PC-3 (cell line): ENCODE results near the gene TFF3. TPM values are rescaled to one million over a fixed set of nuclear protein-coding genes. Genes with fewer than 3 reads are reported as not detected.

Experiments used
- ATAC-seq: fragments of 200-7000 bp; cut with Tn5 transposase; 2 replicates; pipeline ENCODE4 v1.9.1; 2020; ENCODE audit warnings: mild to moderate bottlenecking, moderate library complexity
- BruUV-seq: library from RNA; stranded (reverse); fragments of 400-500 nt; replicated peaks from 2 replicates; lab custom pipeline; 2021; lab: Mats Ljungman, UMichigan
- CTCF ChIA-PET: fragments of 300-600 bp; sonication (Branson Sonifier 250); formaldehyde crosslinking; loops from one replicate; lab custom pipeline; 2022; ENCODE audit warnings: antibody characterized with exemption; lab: Charles Lee
- POLR2A ChIA-PET: fragments of 300-600 bp; sonication (Branson Sonifier 250); formaldehyde crosslinking; loops from one replicate; lab custom pipeline; 2022; ENCODE audit warnings: antibody characterized with exemption; ENCODE audit not compliant: unreplicated experiment; lab: Charles Lee
- DNase-seq: peaks from one replicate; pipeline ENCODE4 v3.0.0-alpha.2; 2015
- H2AFZ ChIP-seq: fragments of 300-600 bp; sonication (generic); 2 replicates; pipeline ENCODE4 v1.6.0; 2016; ENCODE audit warnings: antibody characterized with exemption, low read length
- H3F3A ChIP-seq: fragments of 300-600 bp; sonication (generic); one replicate; pipeline ENCODE4 v1.6.0; 2017; ENCODE audit warnings: antibody characterized with exemption, low read length, control low read depth, mild to moderate bottlenecking; ENCODE audit not compliant: unreplicated experiment
- H3K27ac ChIP-seq: fragments of 300-600 bp; sonication (generic); 2 replicates; pipeline ENCODE4 v1.5.1; 2016; ENCODE audit warnings: mild to moderate bottlenecking, low read length
- H3K27me3 ChIP-seq: fragments of 300-600 bp; sonication (generic); 2 replicates; pipeline ENCODE4 v1.6.1; 2016; ENCODE audit warnings: low read length, mixed read lengths
- H3K36me3 ChIP-seq: fragments of 300-600 bp; sonication (generic); 2 replicates; pipeline ENCODE4 v1.6.1; 2016; ENCODE audit warnings: low read depth, mixed run types, low read length, mixed read lengths
- H3K4me1 ChIP-seq: fragments of 300-600 bp; sonication (generic); 2 replicates; pipeline ENCODE4 v1.5.1; 2016; ENCODE audit warnings: low read length; ENCODE audit not compliant: insufficient read depth
- H3K4me2 ChIP-seq: fragments of 300-600 bp; sonication (generic); 2 replicates; pipeline ENCODE4 v1.6.0; 2016; ENCODE audit warnings: low read length
- H3K4me3 ChIP-seq: fragments of 300-600 bp; sonication (generic); 2 replicates; pipeline ENCODE4 v1.5.1; 2016; ENCODE audit warnings: mild to moderate bottlenecking, low read length, mixed read lengths
- H3K79me2 ChIP-seq: fragments of 300-600 bp; sonication (generic); 2 replicates; pipeline ENCODE4 v1.6.1; 2017; ENCODE audit warnings: low read length, mixed read lengths
- H3K9ac ChIP-seq: fragments of 300-600 bp; sonication (generic); 2 replicates; pipeline ENCODE4 v1.6.0; 2016; ENCODE audit warnings: mild to moderate bottlenecking, low read length
- H3K9me2 ChIP-seq: fragments of 300-600 bp; sonication (generic); replicated peaks from 2 replicates; pipeline ENCODE4 v1.6.1; 2016; ENCODE audit warnings: mixed run types, low read length, mixed read lengths
- H3K9me3 ChIP-seq: fragments of 300-600 bp; sonication (generic); 2 replicates; pipeline ENCODE4 v1.6.1; 2016; ENCODE audit warnings: low read length, mixed read lengths
- H4K20me1 ChIP-seq: fragments of 300-600 bp; sonication (generic); 2 replicates; pipeline ENCODE4 v1.6.1; 2016; ENCODE audit warnings: low read length, mixed read lengths
- EZH2 ChIP-seq: fragments of 300-600 bp; sonication (generic); IDR thresholded peaks from one replicate; pipeline ENCODE4 v1.6.1; 2017; ENCODE audit warnings: antibody characterized with exemption, mild to moderate bottlenecking, low read length; ENCODE audit not compliant: unreplicated experiment
- EZH2phosphoT487 ChIP-seq: fragments of 300-600 bp; sonication (generic); IDR thresholded peaks from 2 replicates; pipeline ENCODE4 v1.6.1; 2018; ENCODE audit warnings: mild to moderate bottlenecking, antibody characterized with exemption, low read length, borderline replicate concordance
- intact Hi-C: fragments of 100-400 bp; cut with micrococcal nuclease; formaldehyde crosslinking; loops from 2 replicates; pipeline ENCODE4 v1.9.0; 2023
- total RNA-seq: library from RNA; depleted of rRNA; stranded (reverse); fragments of >200 nt; gene quantifications from 2 replicates; pipeline ENCODE4 v1.2.3, GENCODE V29; 2014
- TF ChIP-seq, protein P1 (sequence below): fragments of 300-600 bp; sonication (generic); conservative IDR thresholded peaks from 2 replicates; pipeline ENCODE4 v1.5.1; 2017; ENCODE audit warnings: antibody characterized with exemption, low read depth, mild to moderate bottlenecking, low read length

TFF3 gene
- total RNA-seq, 1 experiment from 2014 or later: 2.8 TPM

DNA sequence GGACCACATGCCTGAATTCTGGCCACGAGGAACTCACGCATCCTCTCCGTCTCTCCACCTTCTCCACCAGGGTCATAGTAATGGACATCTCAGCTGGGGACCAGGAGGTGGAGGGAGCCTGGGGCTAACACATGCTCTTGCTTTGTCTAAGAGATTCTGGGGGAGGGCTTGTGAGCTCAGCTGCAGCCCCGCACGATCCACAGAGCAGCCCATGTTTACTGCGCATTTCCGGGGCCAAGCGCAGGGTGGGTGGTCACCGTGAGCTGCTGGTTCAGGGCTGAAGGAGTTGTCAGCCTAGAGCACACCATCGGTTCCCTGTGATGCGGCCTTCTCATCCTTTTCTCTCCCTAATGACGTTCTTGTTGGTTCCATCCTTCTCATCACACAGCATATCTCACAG, 43.1 kb upstream of the TFF3 start:
- Histone ChIP-seq H3K36me3 (no peaks in the 10 kb centered on the region), H3K9ac (no peak overlapping the region), H3K4me1 (peaks cover 12% of the 10 kb centered on the region), H4K20me1 (no peaks in the 10 kb centered on the region), H3K9me3 (peaks cover 9% of the 10 kb centered on the region; the same call in 1 of the 2 replicates), H3K4me2 (no peak overlapping the region), H3K27ac (no peak overlapping the region), H3K9me2 (no peaks in the 10 kb centered on the region), H3K27me3 (no peaks in the 10 kb centered on the region), H2AFZ (no peak overlapping the region), H3F3A (no peaks in the 10 kb centered on the region), H3K79me2 (no peaks in the 10 kb centered on the region), H3K4me3 (no peak overlapping the region)
- no TSS peak for BruUV-seq
- DNase-seq (no peak), ATAC-seq (no peak)
- intact Hi-C loops: no loop called here
- POLR2A ChIA-PET: no interaction called here
- CTCF ChIA-PET: no interaction called here
- TF ChIP-seq, protein P1, sequence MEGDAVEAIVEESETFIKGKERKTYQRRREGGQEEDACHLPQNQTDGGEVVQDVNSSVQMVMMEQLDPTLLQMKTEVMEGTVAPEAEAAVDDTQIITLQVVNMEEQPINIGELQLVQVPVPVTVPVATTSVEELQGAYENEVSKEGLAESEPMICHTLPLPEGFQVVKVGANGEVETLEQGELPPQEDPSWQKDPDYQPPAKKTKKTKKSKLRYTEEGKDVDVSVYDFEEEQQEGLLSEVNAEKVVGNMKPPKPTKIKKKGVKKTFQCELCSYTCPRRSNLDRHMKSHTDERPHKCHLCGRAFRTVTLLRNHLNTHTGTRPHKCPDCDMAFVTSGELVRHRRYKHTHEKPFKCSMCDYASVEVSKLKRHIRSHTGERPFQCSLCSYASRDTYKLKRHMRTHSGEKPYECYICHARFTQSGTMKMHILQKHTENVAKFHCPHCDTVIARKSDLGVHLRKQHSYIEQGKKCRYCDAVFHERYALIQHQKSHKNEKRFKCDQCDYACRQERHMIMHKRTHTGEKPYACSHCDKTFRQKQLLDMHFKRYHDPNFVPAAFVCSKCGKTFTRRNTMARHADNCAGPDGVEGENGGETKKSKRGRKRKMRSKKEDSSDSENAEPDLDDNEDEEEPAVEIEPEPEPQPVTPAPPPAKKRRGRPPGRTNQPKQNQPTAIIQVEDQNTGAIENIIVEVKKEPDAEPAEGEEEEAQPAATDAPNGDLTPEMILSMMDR: no peak
- TF ChIP-seq EZH2 (no peak), EZH2phosphoT487 (no peak)

DNA sequence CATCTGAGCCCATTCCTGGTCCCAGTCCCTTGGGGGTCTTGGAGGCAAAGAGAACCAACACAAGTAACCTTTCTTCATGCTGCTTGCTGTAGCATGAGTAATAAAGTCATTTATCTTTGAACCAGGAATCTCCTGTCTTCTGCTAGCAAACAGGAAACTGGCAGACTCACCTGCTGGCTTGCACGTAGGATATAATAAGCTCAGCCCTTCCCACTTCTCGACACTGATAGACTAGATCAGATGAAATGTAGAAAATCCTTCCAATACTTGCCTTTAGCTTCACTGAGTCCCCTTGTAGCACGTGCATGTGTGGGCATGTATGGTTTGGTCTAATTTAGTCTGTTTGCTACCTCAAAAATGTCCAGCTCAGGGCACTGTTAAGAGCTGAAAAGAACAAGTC, 42.1 kb upstream of the TFF3 start:
- BruUV-seq: no TSS peak
- Histone ChIP-seq H3K79me2 (no peaks in the 10 kb centered on the region), H3K36me3 (no peaks in the 10 kb centered on the region), H3K4me1 (peaks cover 6% of the 10 kb centered on the region; the same call in 1 of the 2 replicates), H3K9ac (no peak overlapping the region), H4K20me1 (no peaks in the 10 kb centered on the region), H3K9me2 (no peaks in the 10 kb centered on the region), H3K27ac (no peak overlapping the region), H3K9me3 (peaks cover 9% of the 10 kb centered on the region; the same call in 1 of the 2 replicates), H3K4me3 (no peak overlapping the region), H2AFZ (no peak overlapping the region), H3F3A (no peaks in the 10 kb centered on the region), H3K27me3 (no peaks in the 10 kb centered on the region), H3K4me2 (no peak overlapping the region)
- ChIA-PET CTCF (no interaction called here), POLR2A (no interaction called here)
- TF ChIP-seq EZH2phosphoT487 (no peak), EZH2 (no peak)
- TF ChIP-seq, protein P1: no peak
- no peak for DNase-seq
- no peak for ATAC-seq
- intact Hi-C loops: no loop called here

DNA sequence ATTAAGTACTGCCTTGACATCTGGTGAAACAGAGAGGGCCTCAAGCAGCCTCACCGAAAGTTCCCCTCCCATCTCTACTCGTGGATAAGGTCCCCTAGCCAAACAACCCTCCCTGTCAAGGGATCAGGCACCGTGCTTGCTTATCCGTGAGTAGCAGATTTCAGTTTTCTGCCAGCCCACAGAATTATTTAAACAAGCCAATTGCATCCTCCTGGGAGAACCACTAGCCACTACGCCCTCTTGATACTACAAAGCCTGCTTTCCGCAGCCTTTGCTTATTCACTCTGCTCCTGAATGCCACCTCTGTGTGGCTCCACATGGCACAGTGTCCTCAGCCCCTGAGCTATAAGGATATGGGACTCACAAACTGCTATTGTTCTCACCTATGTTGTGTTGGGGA, 41.4 kb upstream of the TFF3 start:
- Histone ChIP-seq H3K27ac (no peak overlapping the region), H4K20me1 (no peaks in the 10 kb centered on the region), H3K36me3 (no peaks in the 10 kb centered on the region), H3F3A (no peaks in the 10 kb centered on the region), H3K9ac (no peak overlapping the region), H3K27me3 (no peaks in the 10 kb centered on the region), H3K4me1 (peaks cover 10% of the 10 kb centered on the region), H3K9me3 (peaks cover 9% of the 10 kb centered on the region; the same call in 1 of the 2 replicates), H3K4me3 (no peak overlapping the region), H3K9me2 (no peaks in the 10 kb centered on the region), H3K4me2 (no peak overlapping the region), H2AFZ (no peak overlapping the region), H3K79me2 (no peaks in the 10 kb centered on the region)
- CTCF ChIA-PET: no interaction called here
- intact Hi-C loops: no loop called here
- ATAC-seq (no peak), DNase-seq (no peak)
- no TSS peak for BruUV-seq
- TF ChIP-seq, protein P1: no peak
- TF ChIP-seq EZH2phosphoT487: no peak
- no peak for TF ChIP-seq EZH2
- POLR2A ChIA-PET: interaction anchor here (0.6 kb wide), 1 partner anchor 10 kb away, joined by 3 read pairs; no protein-coding TSS in a partner anchor
